ENCODE results near the gene PCGF3. TPM values are rescaled to one million over a fixed set of nuclear protein-coding genes. Genes with fewer than 3 reads are reported as not detected.

The PCGF3 gene
- total RNA-seq, 1 experiment from 2014 or later, result 66.3 TPM

- DNase-seq (ENCODE audit: low read depth, low spot score), result no peak
- H3K79me2 ChIP-seq (ENCODE audit: insufficient read depth, low read length), result no peaks in the 10 kb centered on the region
- no TSS peak for BruUV-seq (replicated peaks)
- H4K20me1 ChIP-seq (ENCODE audit: insufficient read depth), result no peaks in the 10 kb centered on the region
- no peaks in the 10 kb centered on the region for H3K27me3 ChIP-seq (ENCODE audit: insufficient read depth, low read length)
- no peak overlapping the region for H3K4me3 ChIP-seq (replicated peaks in 1 of 2; ENCODE audit: low read depth in 1 of 2, low read length in 2 of 2)
- ChIA-PET POLR2A (no interaction called here), RAD21 (ENCODE audit: low non-redundant PET in 1 of 2, low total read pairs in 2 of 2, uncharacterized antibody in 2 of 2, unreplicated experiment in 2 of 2) (no interaction called here), CTCF (no interaction called here)
- no peaks in the 10 kb centered on the region for H3K9me3 ChIP-seq (ENCODE audit: control insufficient read depth in 1 of 2, insufficient read depth in 1 of 2, low read depth in 1 of 2, low read length in 2 of 2)
- no peaks in the 10 kb centered on the region for H3K4me1 ChIP-seq (ENCODE audit: control insufficient read depth in 1 of 2, insufficient read depth in 2 of 2, low read length in 2 of 2)
- no peak overlapping the region for H3K9ac ChIP-seq (ENCODE audit: low read length)
- no peak overlapping the region for H3K4me2 ChIP-seq (ENCODE audit: low read length)
- H2AFZ ChIP-seq (ENCODE audit: low read depth, low read length, poor library complexity, severe bottlenecking), result no peak overlapping the region
- no peak for TF ChIP-seq SIN3A (IDR thresholded peaks at IDR 0.05; ENCODE audit: low read depth)
- no peak for TF ChIP-seq CEBPB (IDR thresholded peaks at IDR 0.05; ENCODE audit: low read depth)
- TF ChIP-seq EZH2phosphoT487 (IDR thresholded peaks at IDR 0.05; ENCODE audit: borderline replicate concordance), result no peak
- TF ChIP-seq CTCF (IDR thresholded peaks at IDR 0.05 in 2 of 3, conservative IDR thresholded peaks at IDR 0.05 in 1 of 3; ENCODE audit: borderline replicate concordance in 1 of 3, insufficient read depth in 1 of 3, low read depth in 2 of 3, low read length in 2 of 3), result no peak
- TF ChIP-seq ZFX (IDR thresholded peaks at IDR 0.05), result no peak
- TF ChIP-seq ZNF274 (IDR thresholded peaks at IDR 0.05; ENCODE audit: low read depth, low read length), result no peak
- TF ChIP-seq EZH2 (IDR thresholded peaks at IDR 0.05), result no peak
- H3K36me3 ChIP-seq (ENCODE audit: control insufficient read depth in 1 of 2, insufficient read depth in 2 of 2, low read length in 2 of 2), result no peaks in the 10 kb centered on the region
- H3K27ac ChIP-seq (ENCODE audit: low read depth, low read length), result no peak overlapping the region
- intact Hi-C loops (cut with micrococcal nuclease), result no loop called here
- ATAC-seq, result no peak
- H3K9me2 ChIP-seq (ENCODE audit: insufficient read depth), result no peaks in the 10 kb centered on the region
Measured at GRCh38 chr4:659851-660250, 45.8 kb upstream of the PCGF3 start.

DNA sequence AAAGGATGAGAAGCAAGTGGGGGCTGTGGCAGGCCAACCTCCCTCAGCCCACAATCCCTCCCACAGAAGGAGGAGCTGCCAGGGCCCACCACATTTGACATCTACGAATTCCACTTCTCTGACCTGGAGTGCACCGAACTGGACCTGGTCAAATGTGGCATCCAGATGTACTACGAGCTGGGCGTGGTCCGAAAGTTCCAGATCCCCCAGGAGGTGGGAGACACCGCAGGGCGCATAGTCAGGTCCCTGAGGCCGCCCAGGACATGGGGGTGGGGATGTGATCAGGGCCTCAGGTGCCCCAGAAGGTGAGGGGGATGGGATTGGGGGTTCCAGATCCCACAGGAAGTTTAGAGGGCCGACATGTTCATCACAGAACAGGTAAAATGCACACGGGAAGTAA lies 45.2 kb upstream of the PCGF3 start:
- no peaks in the 10 kb centered on the region for H3K79me2 ChIP-seq (ENCODE audit: insufficient read depth, low read length)
- ChIA-PET POLR2A (no interaction called here), CTCF (no interaction called here), RAD21 (ENCODE audit: low non-redundant PET in 1 of 2, low total read pairs in 2 of 2, uncharacterized antibody in 2 of 2, unreplicated experiment in 2 of 2) (no interaction called here)
- no peaks in the 10 kb centered on the region for H4K20me1 ChIP-seq (ENCODE audit: insufficient read depth)
- TF ChIP-seq CBX3 (IDR thresholded peaks at IDR 0.05; ENCODE audit: low read depth) (no peak), ZBTB33 (IDR thresholded peaks at IDR 0.05; ENCODE audit: extremely low read depth, insufficient replicate concordance, low read length) (no peak), SRF (IDR thresholded peaks at IDR 0.05; ENCODE audit: low read depth) (no peak), JUND (IDR thresholded peaks at IDR 0.05) (no peak), POLR2A (IDR thresholded peaks at IDR 0.05; ENCODE audit: borderline replicate concordance, extremely low read depth, insufficient read depth, insufficient read length) (no peak), ELF1 (IDR thresholded peaks at IDR 0.05; ENCODE audit: borderline replicate concordance, low read depth) (no peak), POLR2AphosphoS5 (IDR thresholded peaks at IDR 0.05; ENCODE audit: low read depth, low read length) (no peak), CEBPB (IDR thresholded peaks at IDR 0.05; ENCODE audit: low read depth) (no peak), FOSL1 (IDR thresholded peaks at IDR 0.05; ENCODE audit: low read depth) (no peak), SIN3A (IDR thresholded peaks at IDR 0.05; ENCODE audit: low read depth) (no peak), YY1 (IDR thresholded peaks at IDR 0.05; ENCODE audit: extremely low read depth, insufficient replicate concordance, low read depth, low read length) (no peak), EZH2 (IDR thresholded peaks at IDR 0.05) (no peak)
- TF ChIP-seq, protein P1, sequence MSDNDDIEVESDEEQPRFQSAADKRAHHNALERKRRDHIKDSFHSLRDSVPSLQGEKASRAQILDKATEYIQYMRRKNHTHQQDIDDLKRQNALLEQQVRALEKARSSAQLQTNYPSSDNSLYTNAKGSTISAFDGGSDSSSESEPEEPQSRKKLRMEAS (IDR thresholded peaks at IDR 0.05), result no peak
- H3K9ac ChIP-seq (ENCODE audit: low read length), result no peak overlapping the region
- H3K4me1 ChIP-seq (ENCODE audit: control insufficient read depth in 1 of 2, insufficient read depth in 2 of 2, low read length in 2 of 2), result no peaks in the 10 kb centered on the region
- H2AFZ ChIP-seq (ENCODE audit: low read depth, low read length, poor library complexity, severe bottlenecking), result no peak overlapping the region
- H3K9me2 ChIP-seq (ENCODE audit: insufficient read depth), result no peaks in the 10 kb centered on the region
- no peak overlapping the region for H3K27ac ChIP-seq (ENCODE audit: low read depth, low read length)
- DNase-seq (ENCODE audit: low read depth, low spot score), result no peak
- no TSS peak for BruUV-seq (replicated peaks)
- H3K9me3 ChIP-seq (ENCODE audit: control insufficient read depth in 1 of 2, insufficient read depth in 1 of 2, low read depth in 1 of 2, low read length in 2 of 2), result no peaks in the 10 kb centered on the region
- no peaks in the 10 kb centered on the region for H3K27me3 ChIP-seq (ENCODE audit: insufficient read depth, low read length)
- no peaks in the 10 kb centered on the region for H3K36me3 ChIP-seq (ENCODE audit: control insufficient read depth in 1 of 2, insufficient read depth in 2 of 2, low read length in 2 of 2)
- intact Hi-C loops (cut with micrococcal nuclease), result no loop called here
- no peak overlapping the region for H3K4me2 ChIP-seq (ENCODE audit: low read length)
- ATAC-seq, result no peak
- no peak overlapping the region for H3K4me3 ChIP-seq (replicated peaks in 1 of 2; ENCODE audit: low read depth in 1 of 2, low read length in 2 of 2)
